Endothelial cell of umbilical vein (primary cell): ENCODE data around the gene CHCHD2. TPM values are rescaled to one million over a fixed set of nuclear protein-coding genes. Genes with fewer than 3 reads are reported as not detected.

ENCODE experiments used
- BruUV-seq: library from RNA; stranded (reverse); fragments of 400-500 nt; replicated peaks from 2 replicates; lab custom pipeline; 2021; lab: Mats Ljungman, UMichigan
- CTCF ChIA-PET: fragments of 300-600, 350-600 bp; sonication (Branson Sonifier 250); formaldehyde crosslinking; loops from one replicate; lab custom pipeline; 2021; ENCODE audit warnings: antibody characterized with exemption, inconsistent platforms; lab: Charles Lee
- POLR2A ChIA-PET: fragments of 300-600, 350-600 bp; sonication (Branson Sonifier 250); formaldehyde crosslinking; loops from one replicate; lab custom pipeline; 2021; ENCODE audit warnings: antibody characterized with exemption, inconsistent platforms; lab: Charles Lee
- DNase-seq: peaks from one replicate; pipeline ENCODE4 v3.0.0-alpha.2; 2011; ENCODE audit warnings: low read depth, low spot score
- FAIRE-seq: peaks from 2 replicates; lab custom pipeline; 2011; peaks lifted over from hg19 to GRCh38; lab: Jason Lieb, UNC
- H2AFZ ChIP-seq: 2 replicates; pipeline ENCODE4 v1.6.0; 2012; ENCODE audit warnings: low read depth, low read length, control low read depth, inconsistent platforms
- H3K27ac ChIP-seq: 2 replicates; pipeline ENCODE4 v1.5.1; 2011; ENCODE audit warnings: low read depth, mild to moderate bottlenecking, control low read depth, low read length, moderate library complexity; ENCODE audit not compliant: insufficient read depth
- H3K27me3 ChIP-seq, 2 experiments: 2 replicates each; pipeline versions ENCODE4 v1.6.0 to v1.6.1; 2011; ENCODE audit warnings: low read length in 2 of 2, mixed read lengths in 1 of 2; ENCODE audit not compliant: control insufficient read depth in 2 of 2, insufficient read depth in 2 of 2
- H3K36me3 ChIP-seq, 2 experiments: 2 replicates in 1 of 2; 3 replicates in 1 of 2; pipeline ENCODE4 v1.5.1; 2011; ENCODE audit warnings: low read length in 2 of 2, mild to moderate bottlenecking in 1 of 2, moderate library complexity in 1 of 2; ENCODE audit not compliant: control insufficient read depth in 2 of 2, insufficient read depth in 2 of 2; ENCODE audit errors: extremely low read depth in 1 of 2
- H3K4me1 ChIP-seq: 3 replicates; pipeline ENCODE4 v1.5.1; 2011; ENCODE audit warnings: mild to moderate bottlenecking, low read length; ENCODE audit not compliant: control insufficient read depth, insufficient read depth; ENCODE audit errors: extremely low read depth
- H3K4me2 ChIP-seq: 2 replicates; pipeline ENCODE4 v1.6.1; 2011; ENCODE audit warnings: low read length, control low read depth, mixed read lengths; ENCODE audit not compliant: insufficient read depth
- H3K4me3 ChIP-seq, 3 experiments: fragments of 200-600 bp in 1 of 3; sonication (generic), shearing (Covaris generic) in 1 of 3; replicated peaks in 1 of 3; 2 replicates each; pipeline ENCODE4 v1.5.1; 2011 to 2016; ENCODE audit warnings: control low read depth in 3 of 3, low read length in 3 of 3, mild to moderate bottlenecking in 2 of 3, inconsistent platforms in 1 of 3, low read depth in 1 of 3, moderate library complexity in 1 of 3; ENCODE audit not compliant: insufficient read depth in 1 of 3
- H3K79me2 ChIP-seq: 2 replicates; pipeline ENCODE4 v1.6.0; 2012; ENCODE audit warnings: low read length, inconsistent platforms; ENCODE audit not compliant: control insufficient read depth, insufficient read depth
- H3K9ac ChIP-seq: replicated peaks from 2 replicates; pipeline ENCODE3; 2011; ENCODE audit warnings: low read length, control low read depth; ENCODE audit not compliant: insufficient read depth; ENCODE audit errors: extremely low read depth
- H3K9me1 ChIP-seq: replicated peaks from 3 replicates; pipeline ENCODE4 v1.6.0; 2011; ENCODE audit warnings: mild to moderate bottlenecking, low read length; ENCODE audit not compliant: control insufficient read depth, insufficient read depth; ENCODE audit errors: extremely low read depth
- H3K9me3 ChIP-seq: replicated peaks from 2 replicates; pipeline ENCODE4 v1.5.1; 2012; ENCODE audit warnings: low read length, inconsistent platforms; ENCODE audit not compliant: control insufficient read depth, insufficient read depth
- H4K20me1 ChIP-seq: replicated peaks from 2 replicates; pipeline ENCODE3; 2011; ENCODE audit warnings: mild to moderate bottlenecking, low read length; ENCODE audit not compliant: control insufficient read depth, insufficient read depth; ENCODE audit errors: extremely low read depth
- CTCF ChIP-seq, 2 donors: IDR thresholded peaks; 1 replicate in 1 of 2; 2 replicates in 1 of 2; pipeline ENCODE4 v1.5.1; 2011; ENCODE audit warnings: low read length in 2 of 2, mild to moderate bottlenecking in 2 of 2, moderate library complexity in 2 of 2, control low read depth in 1 of 2, inconsistent platforms in 1 of 2, low read depth in 1 of 2; ENCODE audit not compliant: insufficient read depth in 1 of 2; ENCODE audit errors: extremely low read depth in 1 of 2
- EZH2 ChIP-seq: IDR thresholded peaks from 2 replicates; pipeline ENCODE4 v1.6.1; 2012; ENCODE audit warnings: borderline replicate concordance, low read depth, mild to moderate bottlenecking, moderate library complexity, low read length, inconsistent platforms; ENCODE audit not compliant: severe bottlenecking
- FOS ChIP-seq: IDR thresholded peaks from 2 replicates; pipeline ENCODE4 v1.6.1; 2011; ENCODE audit warnings: mild to moderate bottlenecking, low read length, moderate library complexity, borderline replicate concordance; ENCODE audit not compliant: insufficient read depth
- GATA2 ChIP-seq: IDR thresholded peaks from 2 replicates; pipeline ENCODE4 v1.7.0; 2011; ENCODE audit warnings: low read depth, mild to moderate bottlenecking, moderate library complexity, mixed read lengths, low read length; ENCODE audit not compliant: insufficient read length, insufficient read depth
- JUN ChIP-seq: IDR thresholded peaks from 2 replicates; pipeline ENCODE4 v1.6.1; 2011; ENCODE audit warnings: borderline replicate concordance, low read depth; ENCODE audit not compliant: insufficient read length, insufficient read depth
- MAX ChIP-seq: IDR thresholded peaks from 2 replicates; pipeline ENCODE4 v1.6.1; 2011; ENCODE audit not compliant: insufficient read depth, insufficient read length
- MYC ChIP-seq: IDR thresholded peaks from one replicate; pipeline ENCODE4 v1.6.1; 2011; ENCODE audit warnings: mild to moderate bottlenecking, low read depth, low read length
- POLR2A ChIP-seq: IDR thresholded peaks from 2 replicates; pipeline ENCODE4 v1.6.1; 2012; ENCODE audit warnings: low read depth, mild to moderate bottlenecking, control low read depth, low read length
- POLR2AphosphoS5 ChIP-seq: IDR thresholded peaks from 2 replicates; pipeline ENCODE4 v1.6.1; 2012; ENCODE audit warnings: low read depth, mild to moderate bottlenecking, control low read depth, low read length, moderate library complexity; ENCODE audit not compliant: insufficient read depth
- dilution Hi-C: fragments of 300-500 bp; cut with MboI; formaldehyde crosslinking; loops from one replicate; pipeline ENCODE4 v1.15.0; 2019; ENCODE audit warnings: low sequenced_read_pairs; ENCODE audit not compliant: extremely low pct_ligation_motif_present
- intact Hi-C: fragments of 100-400 bp; cut with micrococcal nuclease; formaldehyde crosslinking; loops from one replicate; pipeline ENCODE4 v1.10.0; 2022
- polyA plus RNA-seq, 4 experiments: library from polyadenylated mRNA; depleted of rRNA in 3 of 4; stranded (reverse) in 3 of 4; unstranded in 1 of 4; fragments of >200 nt; gene quantifications; 2 replicates each; pipeline versions ENCODE4 v1.2.1 to v1.2.3, GENCODE V29; 2011 to 2012; ENCODE audit warnings: missing spikeins in 1 of 4
- total RNA-seq: library from RNA; stranded (reverse); gene quantifications from 2 replicates; pipeline ENCODE4 v1.2.3, GENCODE V29; 2021

CHCHD2 gene
- total and polyA plus RNA-seq, 2 donors (not counting 3 experiments of a cell fraction or from before 2014, with no cell fraction given), result 368 to 616 TPM

- Histone ChIP-seq H3K9ac (peak within 1 kb of the TSS; percentile 59), H3K79me2 (peaks cover 15% of the 10 kb centered on the region), H3K4me3 (peak within 1 kb of the TSS; percentile 14 to 75 (median 60)), H3K9me3 (no peaks in the 10 kb centered on the region), H4K20me1 (peaks cover 4% of the 10 kb centered on the region), H2AFZ (peak within 1 kb of the TSS; percentile 24), H3K9me1 (no peaks in the 10 kb centered on the region), H3K27ac (peak within 1 kb of the TSS; percentile 21), H3K4me2 (peak within 1 kb of the TSS; percentile 54), H3K4me1 (peaks cover 37% of the 10 kb centered on the region), H3K36me3 (peaks cover 5 to 22% of the 10 kb centered on the region in 2 experiments), H3K27me3 (no peaks in the 10 kb centered on the region)
- no TSS peak for BruUV-seq
- FAIRE-seq, result no peak
- DNase-seq, result peak; percentile 94
- TF ChIP-seq JUN (no peak), MYC (peak; percentile 80), GATA2 (no peak), POLR2A (peak; percentile 97), FOS (no peak), EZH2 (no peak), MAX (peak; percentile 61), CTCF (IDR thresholded peaks at IDR 0.05; ENCODE audit: extremely low read depth in 1 of 2, insufficient read depth in 1 of 2, low read depth in 1 of 2, low read length in 2 of 2) (peak; percentile 4 to 39), POLR2AphosphoS5 (peak; percentile 98)
- ChIA-PET POLR2A (interaction anchor here (0.7 to 2.0 kb wide), 2 partner anchors 13 to 52 kb away, joined by 7 to 27 read pairs; partner anchors contain the start of genes CCT6A and PSPH), CTCF (interaction anchor here (0.9 to 2.9 kb wide), 8 partner anchors 10 to 59 kb away, joined by 3 to 26 read pairs (median 8); partner anchors contain the start of gene PHKG1)
- dilution Hi-C loops (no loop called here), intact Hi-C loops (loop anchor here (1.0 to 2.0 kb wide), 4 partner anchors 13 to 59 kb away; partner anchors contain the start of genes CCT6A, CHCHD2 and PSPH)
Observed at GRCh38 chr7:56063882-56064625, 42.2 kb downstream of the CHCHD2 start, which contains the start of gene SUMF2. TSS of gene SUMF2 (plus strand) at chr7:56064286. CDS start at chr7:56064312, 26 bp downstream.
